GM12873 (cell line): ENCODE measurements around the gene SH3GLB2.

ENCODE experiments used
- CTCF ChIP-seq: IDR thresholded peaks from 2 replicates; pipeline ENCODE4 v1.5.1; 2012; ENCODE audit warnings: low read depth, mild to moderate bottlenecking, moderate library complexity, low read length, control low read depth; ENCODE audit not compliant: insufficient read depth; ENCODE audit errors: missing control alignments

SH3GLB2 gene

GRCh38 chr9:128983536-128983935 lies 44.6 kb downstream of the SH3GLB2 start:
- no peak for TF ChIP-seq CTCF

GRCh38 chr9:128979111-128979510 lies 49.0 kb downstream of the SH3GLB2 start:
- TF ChIP-seq CTCF = no peak

- no peak for TF ChIP-seq CTCF
These were observed 55.2 kb downstream of the SH3GLB2 start for GRCh38 chr9:128972956-128973355.

GRCh38 chr9:128969491-128969890 lies 58.6 kb downstream of the SH3GLB2 start:
- TF ChIP-seq CTCF = no peak
